GM21390 (cell line): ENCODE data around the gene TAOK2.

Source experiments
- ATAC-seq: cut with Tn5 transposase; IDR thresholded peaks from one replicate; pipeline ENCODE4 v1.9.1; 2021; ENCODE audit not compliant: unreplicated experiment

TAOK2 gene

DNA sequence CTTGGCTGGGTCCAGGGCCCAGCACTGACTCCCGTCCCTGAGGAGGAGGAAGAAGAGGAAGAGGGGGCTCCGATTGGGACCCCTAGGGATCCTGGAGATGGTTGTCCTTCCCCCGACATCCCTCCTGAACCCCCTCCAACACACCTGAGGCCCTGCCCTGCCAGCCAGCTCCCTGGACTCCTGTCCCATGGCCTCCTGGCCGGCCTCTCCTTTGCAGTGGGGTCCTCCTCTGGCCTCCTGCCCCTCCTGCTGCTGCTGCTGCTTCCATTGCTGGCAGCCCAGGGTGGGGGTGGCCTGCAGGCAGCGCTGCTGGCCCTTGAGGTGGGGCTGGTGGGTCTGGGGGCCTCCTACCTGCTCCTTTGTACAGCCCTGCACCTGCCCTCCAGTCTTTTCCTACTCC is 13.3 kb downstream of the TAOK2 start:
- no peak for ATAC-seq

GRCh38 chr16:29987371-29988085 is 13.9 kb downstream of the TAOK2 start:
- ATAC-seq = no peak

DNA sequence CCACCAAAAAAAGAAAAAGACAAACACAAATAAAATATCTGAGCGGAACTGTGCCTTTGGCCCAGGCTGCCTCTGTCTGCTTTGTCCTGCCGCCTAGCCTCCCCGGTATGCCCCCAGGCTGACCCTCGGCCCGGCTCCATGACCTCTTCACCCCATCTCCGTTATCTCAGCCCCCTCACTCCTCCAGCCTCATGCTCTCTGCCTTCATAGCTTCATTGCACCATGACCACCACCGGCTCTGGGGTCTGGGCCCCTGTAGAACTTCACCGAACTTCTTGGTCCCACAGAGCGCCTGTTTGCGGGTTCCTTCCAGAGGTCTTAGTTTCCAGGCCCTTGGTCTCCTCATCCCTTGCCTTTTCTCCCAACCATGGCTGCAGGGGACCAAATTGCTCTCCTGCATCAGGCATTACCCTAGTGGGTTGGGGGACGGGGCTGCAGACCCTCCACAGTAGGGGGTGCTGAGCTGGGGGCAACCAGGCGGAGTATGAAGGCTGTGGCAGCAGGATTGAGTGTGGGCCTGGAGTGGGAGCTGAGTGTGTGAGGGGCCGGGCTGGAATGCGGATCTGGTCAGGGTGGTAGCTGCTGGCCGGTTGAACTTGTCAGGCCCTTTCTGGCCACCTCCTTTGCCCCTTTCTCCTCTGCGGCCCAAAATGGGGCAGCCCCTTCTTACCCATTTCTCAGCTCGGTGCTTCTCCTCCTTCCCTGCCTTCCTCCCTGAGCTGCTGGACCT is 14.8 kb downstream of the TAOK2 start:
- no peak for ATAC-seq

DNA sequence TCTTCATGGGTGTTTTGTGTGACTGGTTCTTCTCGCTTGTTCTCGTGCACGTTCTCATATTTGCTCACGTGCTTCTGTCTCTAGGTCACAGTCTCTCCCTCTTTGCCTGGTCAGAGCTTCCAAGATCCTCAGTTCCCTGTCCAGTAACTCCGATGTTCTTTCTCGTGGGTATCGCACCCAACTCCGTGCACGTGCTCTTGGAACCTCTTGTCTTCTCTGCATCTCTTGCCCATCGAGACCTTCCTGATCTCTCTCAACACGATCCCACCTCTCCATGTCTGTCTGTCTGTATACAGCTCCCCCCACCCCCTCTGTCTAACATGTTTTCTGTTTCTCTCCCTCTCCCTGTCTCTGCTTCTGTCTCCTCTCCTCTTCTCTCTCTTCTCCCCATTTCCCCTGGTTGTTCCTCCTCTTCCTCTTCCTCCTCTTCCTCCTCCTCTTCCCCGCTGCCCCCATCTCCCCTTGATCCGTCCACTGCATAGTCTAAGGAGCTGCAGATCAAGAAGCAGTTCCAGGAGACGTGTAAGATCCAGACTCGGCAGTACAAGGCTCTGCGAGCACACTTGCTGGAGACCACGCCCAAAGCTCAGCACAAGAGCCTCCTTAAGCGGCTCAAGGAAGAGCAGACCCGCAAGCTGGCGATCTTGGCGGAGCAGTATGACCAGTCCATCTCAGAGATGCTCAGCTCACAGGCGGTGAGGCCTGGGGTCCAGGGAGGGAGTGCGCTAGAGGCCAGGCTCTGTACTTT is 15.6 kb downstream of the TAOK2 start:
- ATAC-seq = no peak

DNA sequence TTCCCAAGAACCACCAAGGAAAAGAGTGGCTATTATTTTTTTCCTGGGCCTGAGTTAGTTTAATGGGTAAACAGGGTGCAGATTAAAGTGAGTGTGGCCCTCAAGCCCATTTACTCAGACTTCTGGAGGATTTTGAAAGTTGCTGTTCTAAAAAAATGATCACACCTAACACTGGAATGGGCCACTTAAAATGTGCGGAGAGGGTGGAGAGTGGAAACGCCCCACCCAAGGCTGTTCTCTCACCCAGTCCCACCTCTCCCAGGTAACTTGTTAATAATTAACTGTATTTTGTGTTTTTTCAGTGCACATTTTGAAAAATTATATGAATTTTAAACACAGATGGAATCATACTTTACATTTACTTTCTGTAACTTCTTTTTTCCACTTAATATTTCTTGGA is 16.4 kb downstream of the TAOK2 start:
- ATAC-seq = no peak

GRCh38 chr16:29990883-29991570 is 17.4 kb downstream of the TAOK2 start:
- ATAC-seq = no peak

DNA sequence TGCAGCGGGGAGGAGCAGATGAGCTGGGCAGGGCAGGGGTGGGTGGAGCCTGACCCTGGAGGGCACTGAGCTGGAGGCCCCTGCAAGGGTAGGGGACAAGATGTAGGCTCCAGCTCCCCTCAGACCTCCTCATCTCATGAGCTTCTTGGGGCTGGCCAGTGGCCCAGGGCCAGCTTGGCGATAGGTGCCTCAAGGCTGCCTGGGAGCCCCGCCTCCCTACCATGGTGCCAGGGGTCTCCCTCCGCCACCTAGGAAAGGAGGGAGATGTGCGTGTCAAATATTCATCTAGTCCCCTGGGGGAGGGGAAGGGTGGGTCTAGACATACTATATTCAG is 17.9 kb downstream of the TAOK2 start:
- no peak for ATAC-seq

DNA sequence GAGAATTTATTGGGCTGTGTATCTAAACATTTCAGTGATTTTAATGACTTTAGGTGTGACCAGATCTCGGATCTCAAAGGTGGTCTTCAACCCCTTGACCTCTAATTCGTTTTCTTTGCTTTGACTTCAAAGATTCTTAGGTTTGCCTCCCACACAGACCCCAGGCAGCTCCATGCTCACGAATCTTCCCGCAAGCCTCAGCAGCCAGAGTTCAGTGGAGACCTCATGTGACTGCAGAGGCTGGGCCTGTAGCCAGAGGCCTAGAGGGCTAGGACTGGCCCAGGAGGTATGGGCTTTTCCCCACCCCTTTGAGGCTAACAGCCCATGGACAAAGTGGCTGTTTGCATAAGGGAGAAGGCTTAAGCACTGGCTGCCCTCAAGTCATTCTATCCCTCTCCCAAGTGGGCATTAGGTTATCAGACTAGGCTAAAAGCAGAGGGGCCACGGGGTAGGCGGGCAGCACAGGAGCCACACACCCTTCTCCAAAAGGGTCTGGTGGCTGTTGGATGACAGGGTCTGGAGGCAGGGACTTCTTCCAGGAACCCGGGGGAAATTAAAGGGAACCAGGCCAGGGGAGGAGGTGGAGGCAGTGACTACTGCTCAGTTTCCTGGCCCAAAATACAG is 18.8 kb downstream of the TAOK2 start:
- ATAC-seq = no peak

DNA sequence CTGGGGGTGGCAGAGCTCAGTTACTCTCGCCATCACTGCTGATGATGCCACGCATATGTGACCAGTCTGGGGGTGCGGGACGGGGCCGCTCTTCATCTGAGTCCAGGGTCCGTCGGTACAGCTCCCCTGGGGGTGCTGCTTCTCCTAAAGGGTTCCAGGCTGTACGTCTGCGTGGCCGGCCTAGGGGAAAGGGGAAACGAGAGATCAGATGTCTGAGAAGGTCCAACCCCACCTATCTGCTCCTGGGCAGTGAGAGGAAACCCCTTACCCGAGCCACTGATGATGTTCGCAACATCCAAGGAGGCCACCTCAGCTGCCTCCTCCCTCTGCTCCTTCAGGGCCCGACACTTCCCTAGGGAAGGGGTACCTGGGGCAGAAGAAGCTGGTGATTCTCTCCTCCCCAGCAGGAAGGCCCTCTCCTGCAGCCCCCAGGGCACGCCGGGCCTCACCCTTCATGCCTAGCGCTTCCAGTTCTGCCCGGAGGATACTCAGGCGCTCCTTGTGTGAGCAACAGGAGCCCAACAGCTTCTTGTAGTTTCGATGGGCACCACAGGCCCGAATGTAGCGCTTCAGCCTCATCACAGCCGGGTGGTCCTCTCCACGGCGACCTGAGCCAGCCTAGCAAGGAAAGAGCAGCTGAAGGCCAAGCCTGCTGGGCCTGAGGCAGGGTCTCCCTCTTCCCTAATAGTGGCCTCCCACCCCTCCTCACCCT is 19.7 kb downstream of the TAOK2 start:
- no peak for ATAC-seq

- ATAC-seq = no peak
Observed at GRCh38 chr16:29993903-29994599, 20.4 kb downstream of the TAOK2 start.

- peak; percentile 38 for ATAC-seq
Observed at GRCh38 chr16:29994600-29995323, 21.1 kb downstream of the TAOK2 start.

- peak; percentile 40 for ATAC-seq
Observed at GRCh38 chr16:29995324-29995910, 21.7 kb downstream of the TAOK2 start, which contains the start of gene HIRIP3. Gene HIRIP3 (minus strand): TSS chr16:29995617. CDS start chr16:29995605, 12 bp downstream.

DNA sequence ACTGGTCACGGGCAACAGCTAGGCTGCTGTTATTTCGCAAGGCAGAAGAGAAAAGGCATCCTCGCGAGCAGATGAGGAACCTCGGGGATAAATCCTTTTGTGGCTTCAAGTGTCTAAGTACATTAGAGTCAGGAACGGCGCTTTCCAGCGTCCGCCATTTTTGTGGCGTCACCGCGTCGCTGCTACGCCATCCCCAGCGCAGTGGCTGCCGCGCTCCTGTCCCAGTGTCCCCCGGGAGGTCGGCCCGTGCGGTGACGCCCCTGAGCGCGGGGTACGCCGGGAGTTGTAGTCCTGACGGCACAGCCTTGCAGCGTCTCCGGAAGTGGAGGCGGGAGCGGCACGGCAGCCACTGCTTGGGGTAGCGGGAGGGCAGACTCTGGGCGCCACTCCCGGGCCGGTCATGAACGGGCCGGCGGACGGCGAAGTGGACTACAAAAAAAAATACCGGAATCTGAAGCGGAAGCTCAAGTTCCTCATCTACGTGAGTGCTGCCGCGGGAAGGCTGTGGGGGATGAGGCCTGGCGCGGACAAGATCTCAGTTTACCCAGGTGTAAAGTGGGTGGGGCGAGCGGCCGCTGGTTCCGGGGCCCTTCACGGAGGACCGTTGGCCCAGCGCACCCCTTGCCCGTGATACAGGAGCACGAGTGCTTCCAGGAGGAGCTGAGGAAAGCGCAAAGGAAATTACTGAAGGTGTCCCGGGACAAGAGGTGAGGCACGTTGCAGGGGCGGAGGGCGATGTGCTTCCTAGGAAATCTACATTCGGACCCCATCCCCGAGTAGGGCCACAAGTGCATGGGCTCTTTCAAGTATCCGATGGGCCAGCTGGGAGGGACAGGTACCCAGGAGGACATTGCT is 22.5 kb downstream of the TAOK2 start, which contains the start of gene INO80E:
Gene INO80E (plus strand): TSS at position 331 of the 855 bp plus-strand sequence. CDS start 70 bp downstream, at position 401.
- peak; percentile 81 for ATAC-seq

DNA sequence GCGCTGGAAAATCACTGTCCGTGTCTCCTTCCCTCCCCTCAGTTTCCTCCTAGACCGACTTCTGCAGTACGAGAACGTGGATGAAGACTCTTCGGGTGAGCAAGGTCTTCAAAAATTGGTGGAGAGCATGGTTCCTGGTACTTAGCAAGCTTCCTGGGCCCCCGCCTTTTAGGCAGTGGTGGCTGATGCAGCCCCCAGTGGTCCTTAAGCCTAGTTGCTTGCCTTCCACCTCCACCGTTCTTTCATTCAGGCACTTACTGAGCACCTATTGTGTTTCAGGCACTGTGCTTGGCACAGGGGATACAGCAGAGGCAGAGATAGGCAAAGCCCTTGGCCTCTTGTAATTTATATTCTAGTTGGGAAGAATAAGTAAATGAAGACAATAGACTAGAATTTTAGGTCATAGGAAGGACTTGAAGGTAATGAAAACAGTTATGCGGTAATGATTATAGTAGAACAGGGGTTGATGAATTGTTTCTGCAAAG is 23.1 kb downstream of the TAOK2 start:
- no peak for ATAC-seq

DNA sequence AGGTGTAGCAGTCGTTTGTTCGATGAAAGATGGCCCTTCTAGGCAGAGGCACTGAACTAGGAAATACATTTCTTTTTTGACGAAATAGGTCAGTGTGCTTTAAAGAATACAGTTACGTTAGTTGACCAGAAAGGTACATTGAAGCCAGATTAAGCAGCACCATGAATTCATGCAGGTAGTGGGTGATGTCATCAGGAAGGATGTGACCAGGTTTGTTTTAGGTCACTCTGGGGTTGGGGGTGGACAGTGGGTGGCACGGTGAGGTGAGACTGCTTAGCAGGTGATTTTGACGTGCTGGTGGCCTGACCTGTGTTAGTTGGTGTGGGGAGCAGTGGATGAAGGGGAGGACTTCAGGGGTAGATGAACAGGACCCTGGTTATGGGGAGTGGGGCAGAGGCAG is 25.9 kb downstream of the TAOK2 start:
- no peak for ATAC-seq

- ATAC-seq = no peak
Observed at GRCh38 chr16:30000735-30001631, 27.3 kb downstream of the TAOK2 start.
